HUES48 (cell line): ENCODE results near the gene DYNC1LI1.

Source experiments
- H3K27ac ChIP-seq: one replicate; pipeline ENCODE4 v1.7.0; 2013; ENCODE audit warnings: low read depth, low read length, inconsistent platforms
- H3K27me3 ChIP-seq: 2 replicates; pipeline ENCODE4 v1.6.1; 2013; ENCODE audit warnings: mild to moderate bottlenecking, low read length; ENCODE audit not compliant: control insufficient read depth, insufficient read depth
- H3K36me3 ChIP-seq: 2 replicates; pipeline ENCODE4 v1.6.1; 2013; ENCODE audit warnings: low read length; ENCODE audit not compliant: control insufficient read depth, insufficient read depth
- H3K4me1 ChIP-seq: 2 replicates; pipeline ENCODE4 v1.6.1; 2013; ENCODE audit warnings: mild to moderate bottlenecking, low read length; ENCODE audit not compliant: control insufficient read depth, insufficient read depth
- H3K4me3 ChIP-seq: 2 replicates; pipeline ENCODE4 v1.5.1; 2013; ENCODE audit warnings: mild to moderate bottlenecking, low read depth, low read length
- H3K9ac ChIP-seq: 2 replicates; pipeline ENCODE4 v1.6.1; 2013; ENCODE audit warnings: mild to moderate bottlenecking, low read depth, low read length, moderate library complexity
- H3K9me3 ChIP-seq: 2 replicates; pipeline ENCODE4 v1.6.1; 2013; ENCODE audit warnings: low read length; ENCODE audit not compliant: control insufficient read depth, insufficient read depth

DYNC1LI1 gene

GRCh38 chr3:32601722-32602121 lies 31.1 kb upstream of the DYNC1LI1 start:
- peaks cover 4% of the 10 kb centered on the region; the same call in 1 of the 2 replicates for H3K4me1 ChIP-seq
- no peak overlapping the region for H3K4me3 ChIP-seq
- no peaks in the 10 kb centered on the region for H3K27me3 ChIP-seq
- H3K9ac ChIP-seq: no peak overlapping the region
- no peaks in the 10 kb centered on the region for H3K9me3 ChIP-seq
- no peaks in the 10 kb centered on the region for H3K36me3 ChIP-seq
- no peak overlapping the region for H3K27ac ChIP-seq

DNA sequence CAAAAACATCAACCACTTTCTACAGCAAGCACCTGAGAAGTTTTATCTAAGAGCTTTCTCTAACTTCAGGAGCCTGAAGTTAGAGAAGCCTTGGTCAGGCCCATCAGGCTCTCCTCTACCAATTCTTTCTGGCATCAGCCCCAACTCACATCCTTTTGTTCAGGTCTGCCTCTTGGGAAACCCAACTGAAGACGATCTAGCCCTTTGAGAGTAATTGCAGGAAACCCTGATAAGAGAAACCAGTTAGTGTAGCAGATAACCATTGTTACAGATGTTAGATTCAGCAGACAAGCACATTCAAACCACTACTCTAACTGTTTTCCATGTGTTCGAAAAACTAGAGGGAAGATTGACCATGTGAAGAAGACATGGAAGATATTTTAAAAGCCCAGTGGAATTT lies 27.0 kb upstream of the DYNC1LI1 start:
- Histone ChIP-seq H3K9ac (no peak overlapping the region), H3K27me3 (0 out of 2 replicates have a peak, but pooled peaks cover 3% of the 10 kb centered on the region), H3K27ac (no peak overlapping the region), H3K4me1 (peaks cover 13% of the 10 kb centered on the region), H3K9me3 (no peaks in the 10 kb centered on the region), H3K4me3 (no peak overlapping the region), H3K36me3 (no peaks in the 10 kb centered on the region)

GRCh38 chr3:32596909-32597369 lies 26.3 kb upstream of the DYNC1LI1 start:
- peaks cover 15% of the 10 kb centered on the region for H3K4me1 ChIP-seq
- no peak overlapping the region for H3K27ac ChIP-seq
- no peaks in the 10 kb centered on the region for H3K36me3 ChIP-seq
- H3K27me3 ChIP-seq: 0 out of 2 replicates have a peak, but pooled peaks cover 3% of the 10 kb centered on the region
- H3K9ac ChIP-seq: no peak overlapping the region
- H3K4me3 ChIP-seq: no peak overlapping the region
- H3K9me3 ChIP-seq: no peaks in the 10 kb centered on the region

GRCh38 chr3:32596282-32596908 lies 25.7 kb upstream of the DYNC1LI1 start:
- H3K9me3 ChIP-seq: no peaks in the 10 kb centered on the region
- no peak overlapping the region for H3K4me3 ChIP-seq
- H3K27ac ChIP-seq: no peak overlapping the region
- H3K9ac ChIP-seq: no peak overlapping the region
- 0 out of 2 replicates have a peak, but pooled peaks cover 3% of the 10 kb centered on the region for H3K27me3 ChIP-seq
- no peaks in the 10 kb centered on the region for H3K36me3 ChIP-seq
- peaks cover 21% of the 10 kb centered on the region for H3K4me1 ChIP-seq

DNA sequence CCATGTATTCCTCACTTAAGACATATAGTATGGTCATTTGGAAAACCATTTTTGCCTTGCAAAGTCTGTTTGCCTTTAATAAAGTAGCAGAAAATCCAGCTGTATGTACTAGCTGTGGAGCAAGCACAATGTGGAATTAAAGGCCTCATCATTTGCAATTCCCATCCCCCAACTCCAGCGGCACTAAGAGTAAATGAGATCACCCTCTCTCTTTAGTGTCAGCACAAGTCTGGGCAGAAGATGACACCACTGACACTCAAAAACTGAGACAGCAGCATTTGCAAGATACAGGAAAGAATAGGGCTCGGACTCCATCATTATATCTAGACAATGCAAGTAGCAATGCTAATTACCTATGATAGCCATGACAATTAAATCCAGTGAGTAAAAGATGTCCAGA lies 24.7 kb upstream of the DYNC1LI1 start:
- Histone ChIP-seq H3K27ac (no peak overlapping the region), H3K4me1 (peaks cover 22% of the 10 kb centered on the region)

GRCh38 chr3:32593903-32594525 lies 23.4 kb upstream of the DYNC1LI1 start:
- no peaks in the 10 kb centered on the region for H3K36me3 ChIP-seq
- H3K27ac ChIP-seq: no peak overlapping the region

More for the DNA sequence above, 24.7 kb upstream of the DYNC1LI1 start:
- Histone ChIP-seq H3K4me3 (no peak overlapping the region), H3K9me3 (no peaks in the 10 kb centered on the region), H3K9ac (no peak overlapping the region), H3K27me3 (0 out of 2 replicates have a peak, but pooled peaks cover 3% of the 10 kb centered on the region), H3K36me3 (no peaks in the 10 kb centered on the region)

DNA sequence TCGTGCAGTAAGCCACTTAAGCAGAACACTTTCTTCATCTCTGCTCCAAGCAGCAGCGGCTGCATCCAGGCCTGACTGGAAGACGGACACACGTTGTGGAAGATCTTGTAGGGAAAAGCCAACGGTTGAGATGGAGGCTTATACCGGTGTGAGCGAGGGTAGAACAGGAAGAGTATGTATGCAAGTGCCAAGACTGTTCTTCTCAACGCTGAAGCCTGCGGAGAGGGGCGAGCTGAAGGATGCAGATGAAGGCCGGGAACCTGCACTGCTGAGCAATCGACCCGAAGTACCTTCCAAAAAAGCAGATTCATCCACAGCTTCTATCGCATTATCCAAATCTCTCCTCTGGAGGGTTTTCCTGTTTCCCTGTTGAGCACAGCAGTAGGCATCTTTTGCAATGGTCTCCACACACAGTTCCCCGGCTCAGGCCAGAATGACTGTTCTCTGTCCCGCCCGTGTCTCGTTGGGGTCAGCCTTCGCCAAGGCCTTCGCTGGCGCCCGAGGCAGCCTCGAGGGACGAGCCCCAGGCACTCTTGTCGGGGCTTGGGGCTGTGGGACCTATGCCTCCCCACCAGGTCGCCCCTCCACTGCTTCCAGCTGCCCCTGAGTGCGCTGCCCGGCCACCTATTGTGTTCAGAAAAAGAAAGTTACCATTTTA lies 22.2 kb upstream of the DYNC1LI1 start:
- H3K4me3 ChIP-seq: peak overlapping the region; percentile 0; the same call in 1 of the 2 replicates
- H3K36me3 ChIP-seq: no peaks in the 10 kb centered on the region
- no peak overlapping the region for H3K27ac ChIP-seq
- 0 out of 2 replicates have a peak, but pooled peaks cover 3% of the 10 kb centered on the region for H3K27me3 ChIP-seq
- no peak overlapping the region for H3K9ac ChIP-seq
- H3K4me1 ChIP-seq: peaks cover 22% of the 10 kb centered on the region
- H3K9me3 ChIP-seq: no peaks in the 10 kb centered on the region

More at GRCh38 chr3:32593903-32594525, 23.4 kb upstream of the DYNC1LI1 start:
- Histone ChIP-seq H3K9ac (no peak overlapping the region), H3K27me3 (0 out of 2 replicates have a peak, but pooled peaks cover 3% of the 10 kb centered on the region), H3K4me3 (no peak overlapping the region), H3K9me3 (no peaks in the 10 kb centered on the region), H3K4me1 (peaks cover 22% of the 10 kb centered on the region)

- Histone ChIP-seq H3K27ac (no peak overlapping the region), H3K4me3 (0 out of 2 replicates have a peak overlapping the region, but pooled peaks have one; percentile 10), H3K36me3 (no peaks in the 10 kb centered on the region), H3K9me3 (no peaks in the 10 kb centered on the region), H3K4me1 (peaks cover 22% of the 10 kb centered on the region), H3K27me3 (0 out of 2 replicates have a peak, but pooled peaks cover 3% of the 10 kb centered on the region), H3K9ac (no peak overlapping the region)
These were observed 21.4 kb upstream of the DYNC1LI1 start for GRCh38 chr3:32592011-32592410.

- Histone ChIP-seq H3K9me3 (no peaks in the 10 kb centered on the region), H3K27ac (no peak overlapping the region), H3K27me3 (0 out of 2 replicates have a peak, but pooled peaks cover 3% of the 10 kb centered on the region), H3K4me3 (no peak overlapping the region), H3K4me1 (peaks cover 22% of the 10 kb centered on the region), H3K9ac (no peak overlapping the region), H3K36me3 (no peaks in the 10 kb centered on the region)
These were observed 20.5 kb upstream of the DYNC1LI1 start for GRCh38 chr3:32591186-32591585.

GRCh38 chr3:32586356-32586755 lies 15.7 kb upstream of the DYNC1LI1 start:
- Histone ChIP-seq H3K27me3 (no peaks in the 10 kb centered on the region), H3K4me1 (0 out of 2 replicates have a peak, but pooled peaks cover 1% of the 10 kb centered on the region), H3K9me3 (no peaks in the 10 kb centered on the region), H3K9ac (no peak overlapping the region), H3K36me3 (no peaks in the 10 kb centered on the region), H3K4me3 (no peak overlapping the region), H3K27ac (no peak overlapping the region)

- Histone ChIP-seq H3K4me1 (no peaks in the 10 kb centered on the region), H3K4me3 (no peak overlapping the region), H3K9me3 (no peaks in the 10 kb centered on the region), H3K36me3 (no peaks in the 10 kb centered on the region), H3K27me3 (no peaks in the 10 kb centered on the region), H3K9ac (no peak overlapping the region), H3K27ac (no peak overlapping the region)
These were observed 14.0 kb upstream of the DYNC1LI1 start for GRCh38 chr3:32584660-32585059.
